HFF-Myc (cell line): ENCODE results near the gene NUBP2.

Experiments used
- DNase-seq: peaks from one replicate; pipeline ENCODE4 v3.0.0-alpha.2; 2011; ENCODE audit warnings: low read depth; ENCODE audit errors: extremely low read depth
- H3K4me3 ChIP-seq: replicated peaks from 2 replicates; pipeline ENCODE4 v1.5.1; 2011; ENCODE audit warnings: low read depth, mild to moderate bottlenecking, control low read depth, low read length
- TF ChIP-seq, protein P1 (sequence below): IDR thresholded peaks from 2 replicates; pipeline ENCODE4 v1.5.1; 2012; ENCODE audit warnings: mild to moderate bottlenecking, low read depth, low read length, control low read depth; ENCODE audit errors: missing control alignments

The NUBP2 gene

DNA sequence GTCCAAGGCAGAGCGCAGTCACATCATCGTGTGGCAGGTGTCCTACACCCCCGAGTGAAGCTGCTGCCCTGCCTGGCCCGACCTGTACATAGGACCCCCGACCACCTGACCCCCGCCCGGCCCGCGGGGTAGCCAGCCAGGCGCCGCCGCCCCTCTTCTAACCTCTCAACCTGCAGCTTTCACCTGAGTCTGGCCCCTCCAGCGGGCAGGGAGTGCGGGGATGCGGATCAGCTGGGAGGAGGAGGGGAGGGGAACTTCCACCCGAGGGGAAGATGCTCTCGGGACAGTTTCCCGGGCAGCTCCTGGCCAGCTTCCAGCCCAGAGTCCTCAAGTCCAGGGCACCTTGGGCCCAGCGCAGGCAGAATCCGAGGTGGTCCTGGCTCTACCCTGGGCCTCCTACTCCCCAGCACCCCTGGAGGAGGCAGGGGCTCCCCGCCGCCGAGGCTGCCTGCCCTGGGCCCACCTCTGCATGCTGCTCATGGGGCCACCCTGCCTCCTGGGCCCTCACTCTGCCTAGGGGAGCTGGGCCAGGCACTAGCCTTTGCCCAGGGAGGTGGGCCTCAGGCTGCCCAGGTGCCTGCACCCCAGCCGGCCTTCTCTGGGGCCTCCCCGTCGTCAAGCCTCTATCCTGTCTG, 13.9 kb upstream of the NUBP2 start:
- no peak overlapping the region for H3K4me3 ChIP-seq
- DNase-seq: no peak

DNA sequence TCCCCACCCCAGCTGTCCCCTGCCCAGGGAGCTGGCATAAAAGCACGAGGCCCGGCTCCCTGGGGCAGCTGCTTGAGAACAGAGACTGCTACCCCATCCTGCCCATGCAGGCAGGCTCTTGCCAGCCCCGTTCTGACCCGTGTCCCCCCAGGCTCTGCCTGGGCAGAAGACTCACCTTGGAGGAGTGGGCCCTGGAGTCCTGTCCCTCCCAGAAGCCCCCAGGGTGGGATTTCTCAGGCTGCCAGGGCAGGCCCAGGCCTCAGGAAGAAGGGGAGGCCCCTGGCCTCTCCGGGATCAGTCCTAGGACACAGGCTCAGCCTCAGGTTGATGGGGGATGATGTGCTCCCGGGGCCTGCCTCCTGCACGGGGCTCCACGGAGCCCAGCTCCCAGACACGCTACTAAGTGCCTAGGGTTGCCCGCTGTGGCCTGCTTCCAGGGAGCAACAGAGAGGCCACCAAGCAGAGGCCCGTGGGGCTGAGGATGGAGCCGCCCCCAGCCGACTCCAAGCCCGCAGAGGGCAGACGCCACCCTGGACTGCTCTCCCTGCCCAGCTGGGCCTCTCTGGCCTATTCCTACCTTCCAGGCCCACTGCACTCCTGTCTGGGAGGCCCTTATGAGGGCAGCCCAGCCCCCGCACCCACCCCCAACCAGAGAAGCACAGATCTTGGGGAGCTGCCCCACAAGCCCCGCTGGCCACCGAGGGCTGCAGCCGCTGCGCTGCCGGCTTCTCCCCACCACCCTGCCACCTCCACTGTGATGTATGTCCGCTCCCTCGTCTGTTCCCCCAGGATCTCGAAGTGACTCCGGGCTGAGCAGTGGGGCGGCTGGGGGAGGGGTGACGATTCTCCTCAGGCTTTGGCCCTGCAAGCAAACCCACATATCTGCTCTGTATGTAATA, 13.1 kb upstream of the NUBP2 start:
- peak overlapping the region; percentile 91 for H3K4me3 ChIP-seq
- TF ChIP-seq, protein P1, sequence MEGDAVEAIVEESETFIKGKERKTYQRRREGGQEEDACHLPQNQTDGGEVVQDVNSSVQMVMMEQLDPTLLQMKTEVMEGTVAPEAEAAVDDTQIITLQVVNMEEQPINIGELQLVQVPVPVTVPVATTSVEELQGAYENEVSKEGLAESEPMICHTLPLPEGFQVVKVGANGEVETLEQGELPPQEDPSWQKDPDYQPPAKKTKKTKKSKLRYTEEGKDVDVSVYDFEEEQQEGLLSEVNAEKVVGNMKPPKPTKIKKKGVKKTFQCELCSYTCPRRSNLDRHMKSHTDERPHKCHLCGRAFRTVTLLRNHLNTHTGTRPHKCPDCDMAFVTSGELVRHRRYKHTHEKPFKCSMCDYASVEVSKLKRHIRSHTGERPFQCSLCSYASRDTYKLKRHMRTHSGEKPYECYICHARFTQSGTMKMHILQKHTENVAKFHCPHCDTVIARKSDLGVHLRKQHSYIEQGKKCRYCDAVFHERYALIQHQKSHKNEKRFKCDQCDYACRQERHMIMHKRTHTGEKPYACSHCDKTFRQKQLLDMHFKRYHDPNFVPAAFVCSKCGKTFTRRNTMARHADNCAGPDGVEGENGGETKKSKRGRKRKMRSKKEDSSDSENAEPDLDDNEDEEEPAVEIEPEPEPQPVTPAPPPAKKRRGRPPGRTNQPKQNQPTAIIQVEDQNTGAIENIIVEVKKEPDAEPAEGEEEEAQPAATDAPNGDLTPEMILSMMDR: no peak
- no peak for DNase-seq

More for the DNA sequence above, 13.9 kb upstream of the NUBP2 start:
- TF ChIP-seq, protein P1: no peak

DNA sequence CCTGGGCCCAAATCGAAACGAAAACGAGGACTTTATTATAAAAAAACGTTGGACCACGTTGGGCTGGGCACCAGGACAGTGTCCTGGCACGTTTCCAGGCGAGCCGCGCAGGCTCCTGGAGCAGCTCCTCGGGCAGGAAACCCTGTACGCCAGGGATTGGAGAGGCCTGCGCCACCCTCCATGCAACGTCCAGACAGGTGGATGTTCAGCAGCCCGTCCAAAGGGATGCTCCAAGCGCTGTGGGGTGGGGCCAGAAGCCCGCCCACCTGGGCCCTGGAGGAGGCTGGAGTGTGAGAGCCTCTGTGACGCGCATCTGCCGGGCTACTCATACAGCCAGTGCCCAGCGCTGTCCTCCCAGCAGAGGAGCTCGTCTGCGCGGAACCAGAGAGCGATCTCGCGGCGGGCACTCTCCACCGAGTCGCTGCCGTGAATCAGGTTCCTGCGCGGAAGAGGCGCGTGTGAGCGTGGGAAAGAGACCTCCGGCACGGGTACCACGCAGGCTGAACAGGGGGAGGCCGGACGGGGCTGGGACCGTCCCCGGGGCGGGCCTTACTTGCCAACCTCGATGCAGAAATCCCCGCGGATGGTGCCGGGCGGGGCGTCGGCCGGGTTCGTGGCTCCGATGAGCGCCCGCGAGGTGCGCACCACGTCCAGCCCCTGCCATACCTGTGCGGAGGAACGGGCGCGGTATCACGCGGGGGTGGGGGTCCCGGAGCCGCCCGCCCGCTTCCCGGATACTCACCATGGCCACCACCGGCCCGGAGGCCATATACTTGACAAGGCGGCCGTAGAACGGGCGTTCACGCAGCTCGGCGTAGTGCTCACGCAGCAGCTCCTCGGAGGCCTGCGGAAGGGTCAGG, 12.2 kb upstream of the NUBP2 start:
- TF ChIP-seq, protein P1: no peak
- peak overlapping the region; percentile 91 for H3K4me3 ChIP-seq
- no peak for DNase-seq

DNA sequence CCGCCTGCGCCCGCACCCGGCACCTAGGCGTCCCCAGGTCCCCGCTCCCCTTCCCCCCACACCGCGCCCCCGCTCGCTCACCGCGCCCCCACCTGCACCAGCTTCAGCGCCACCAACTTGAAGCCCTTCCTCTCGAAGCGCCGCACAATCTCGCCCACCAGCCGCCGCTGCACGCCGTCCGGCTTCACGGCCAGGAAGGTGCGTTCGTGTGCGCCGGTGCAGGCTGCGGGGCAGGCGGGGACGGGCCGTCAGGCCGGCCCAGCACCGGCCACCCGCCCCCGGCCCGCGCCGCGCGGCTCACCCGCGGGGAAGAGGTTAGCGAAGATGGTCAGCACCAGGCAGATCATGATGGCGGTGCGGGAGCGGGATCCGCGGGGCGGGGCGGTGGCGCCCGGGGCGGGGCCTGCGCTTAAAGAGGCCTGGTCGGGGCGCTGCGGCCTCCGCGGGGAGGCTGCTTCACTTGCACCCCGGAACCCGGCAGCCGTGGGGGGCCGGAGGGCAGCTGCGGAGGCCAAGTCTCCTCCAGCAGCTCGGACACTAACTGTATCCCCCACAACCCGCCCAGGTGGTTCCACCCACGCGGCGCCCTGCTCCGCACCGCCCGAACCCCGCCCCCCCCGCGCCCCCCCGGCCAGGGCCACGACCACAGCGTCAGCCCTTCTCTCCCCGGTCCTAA, 11.4 kb upstream of the NUBP2 start, which contains the start of gene NME3:
NME3 (minus strand) TSS at position 356 of the 676 bp plus-strand sequence; CDS start at position 347, 9 bp downstream.
- H3K4me3 ChIP-seq: peak within 1 kb of the TSS; percentile 91
- TF ChIP-seq, protein P1: no peak
- no peak for DNase-seq

DNA sequence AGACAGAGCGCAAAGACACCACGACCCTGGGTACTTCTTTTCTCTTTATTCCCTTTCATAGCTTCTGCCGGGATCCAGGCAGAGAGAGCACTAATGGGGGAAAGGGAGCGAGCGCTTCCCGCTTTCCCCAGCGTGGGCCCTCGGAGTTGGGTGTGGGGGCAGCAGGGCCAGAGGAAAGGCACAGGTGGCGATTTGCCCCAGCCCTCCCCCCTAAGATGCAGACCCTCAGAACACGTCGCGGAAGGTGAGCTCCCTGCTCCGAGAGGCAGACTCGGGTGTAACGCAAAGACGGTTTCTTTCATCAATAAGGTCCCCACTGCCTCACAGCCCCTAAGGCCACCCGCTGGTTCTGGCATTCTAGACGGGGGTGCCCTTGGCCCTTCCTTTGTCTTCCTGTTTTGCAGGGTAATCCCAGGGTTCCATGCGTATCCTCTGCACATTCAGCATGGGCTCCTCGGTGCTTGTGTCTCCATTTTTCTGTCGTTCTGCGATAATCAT, 10.8 kb upstream of the NUBP2 start:
- peak overlapping the region; percentile 91 for H3K4me3 ChIP-seq
- TF ChIP-seq, protein P1: no peak
- DNase-seq: no peak
